Stimulated activated effector memory CD8-positive, alpha-beta T cell treated with anti-CD3 and anti-CD28 coated beads, Interleukin-12 subunit alpha, Interleukin-12 subunit beta, amount 100 ng/mL, for 72 hours (primary cell): ENCODE data around the gene SEMA6A.
"Not testable (repeated sequence)": the region's sequence is repeated elsewhere in the genome, so short reads cannot be mapped to it uniquely, and the experiment has no call there.

Experiments used
- ATAC-seq: fragments of 150-1000 bp; cut with Tn5 transposase; 2 replicates; pipeline ENCODE4 v1.10.0; 2021
- DNase-seq, 2 donors: peaks; one replicate each; pipeline ENCODE4 v3.0.0; 2021 to 2022; ENCODE audit warnings: low spot score in 2 of 2
- H3K27ac Mint-ChIP-seq: one replicate; pipeline ENCODE4 v1.8.0; 2022; ENCODE audit warnings: mild to moderate bottlenecking, mixed read lengths
- H3K36me3 Mint-ChIP-seq: one replicate; pipeline ENCODE4 v1.8.0; 2022; ENCODE audit warnings: mild to moderate bottlenecking, mixed read lengths
- H3K4me1 Mint-ChIP-seq: one replicate; pipeline ENCODE4 v1.8.0; 2022; ENCODE audit warnings: mixed read lengths
- H3K4me3 Mint-ChIP-seq: one replicate; pipeline ENCODE4 v1.8.0; 2022; ENCODE audit warnings: mild to moderate bottlenecking, mixed read lengths
- H3K9me3 Mint-ChIP-seq: one replicate; pipeline ENCODE4 v1.8.0; 2022; ENCODE audit warnings: mixed read lengths

The SEMA6A gene

DNA sequence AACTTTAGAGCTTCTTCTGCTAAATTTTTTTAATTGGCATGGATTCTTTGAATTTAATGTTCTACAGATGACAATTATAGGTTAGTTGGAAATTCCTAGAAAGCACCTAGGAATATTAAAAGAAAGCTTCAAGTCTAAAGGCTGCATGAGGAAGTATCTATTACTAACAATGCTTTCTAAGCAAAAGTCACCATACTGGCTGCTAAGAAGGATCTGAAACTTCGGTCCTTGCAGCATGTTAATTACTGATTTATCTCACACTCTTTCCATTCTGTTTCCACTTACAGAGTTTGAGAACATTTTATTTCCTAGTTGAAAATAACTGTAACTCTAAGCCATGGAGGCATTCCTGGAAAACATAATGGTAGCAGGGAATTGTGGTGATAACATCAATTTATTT is 8.4 kb downstream of the SEMA6A start:
- no peaks in the 10 kb centered on the region for H3K9me3 Mint-ChIP-seq
- no peaks in the 10 kb centered on the region for H3K4me1 Mint-ChIP-seq
- H3K36me3 Mint-ChIP-seq: no peaks in the 10 kb centered on the region
- ATAC-seq: no peak
- H3K4me3 Mint-ChIP-seq: no peak overlapping the region
- no peak overlapping the region for H3K27ac Mint-ChIP-seq
- DNase-seq: no peak

GRCh38 chr5:116564756-116565490 is 9.7 kb downstream of the SEMA6A start:
- H3K36me3 Mint-ChIP-seq: no peaks in the 10 kb centered on the region
- no peak for ATAC-seq

GRCh38 chr5:116564312-116564711 is 10.3 kb downstream of the SEMA6A start:
- H3K4me1 Mint-ChIP-seq: no peaks in the 10 kb centered on the region
- DNase-seq (no peak), ATAC-seq (no peak)
- no peak overlapping the region for H3K27ac Mint-ChIP-seq
- no peaks in the 10 kb centered on the region for H3K36me3 Mint-ChIP-seq
- H3K4me3 Mint-ChIP-seq: no peak overlapping the region
- H3K9me3 Mint-ChIP-seq: peaks cover 3% of the 10 kb centered on the region

More at GRCh38 chr5:116564756-116565490, 9.7 kb downstream of the SEMA6A start:
- Mint-ChIP-seq H3K4me3 (no peak overlapping the region), H3K4me1 (no peaks in the 10 kb centered on the region), H3K27ac (no peak overlapping the region), H3K9me3 (peaks cover 3% of the 10 kb centered on the region)
- no peak for DNase-seq

DNA sequence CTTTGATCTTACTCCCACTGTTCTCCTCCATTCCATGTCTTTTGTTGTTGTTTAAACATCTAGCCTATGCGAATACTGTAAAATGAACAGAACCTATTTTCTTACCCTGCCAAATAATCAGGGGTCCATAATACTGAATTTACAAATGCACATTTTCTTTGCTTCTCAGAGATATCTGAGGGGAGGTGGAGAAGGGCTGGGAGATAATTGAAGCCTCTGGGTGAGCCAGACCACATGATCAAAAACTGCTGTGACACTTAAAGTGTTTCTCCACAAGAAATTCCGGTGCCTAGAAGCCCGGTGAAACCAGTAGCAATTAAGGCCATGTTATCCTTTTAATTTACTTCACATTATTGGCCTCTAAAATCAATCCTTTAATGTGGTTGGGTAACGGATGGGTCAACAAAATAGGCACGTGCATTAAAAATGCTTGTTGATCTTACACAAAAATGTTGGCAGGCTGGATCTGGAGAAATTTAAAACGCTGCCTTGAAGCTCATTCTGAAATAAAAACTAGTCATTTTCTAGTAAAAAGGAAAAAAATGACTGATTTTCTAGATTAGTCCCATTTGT is 10.8 kb downstream of the SEMA6A start:
- H3K4me3 Mint-ChIP-seq: no peak overlapping the region
- H3K4me1 Mint-ChIP-seq: no peaks in the 10 kb centered on the region
- DNase-seq: no peak
- peaks cover 3% of the 10 kb centered on the region for H3K9me3 Mint-ChIP-seq
- ATAC-seq: no peak
- no peak overlapping the region for H3K27ac Mint-ChIP-seq
- no peaks in the 10 kb centered on the region for H3K36me3 Mint-ChIP-seq

GRCh38 chr5:116562669-116563068 is 12.0 kb downstream of the SEMA6A start:
- Mint-ChIP-seq H3K36me3 (no peaks in the 10 kb centered on the region), H3K27ac (no peak overlapping the region), H3K4me3 (no peak overlapping the region), H3K4me1 (no peaks in the 10 kb centered on the region), H3K9me3 (peaks cover 3% of the 10 kb centered on the region)
- DNase-seq (no peak), ATAC-seq (no peak)

DNA sequence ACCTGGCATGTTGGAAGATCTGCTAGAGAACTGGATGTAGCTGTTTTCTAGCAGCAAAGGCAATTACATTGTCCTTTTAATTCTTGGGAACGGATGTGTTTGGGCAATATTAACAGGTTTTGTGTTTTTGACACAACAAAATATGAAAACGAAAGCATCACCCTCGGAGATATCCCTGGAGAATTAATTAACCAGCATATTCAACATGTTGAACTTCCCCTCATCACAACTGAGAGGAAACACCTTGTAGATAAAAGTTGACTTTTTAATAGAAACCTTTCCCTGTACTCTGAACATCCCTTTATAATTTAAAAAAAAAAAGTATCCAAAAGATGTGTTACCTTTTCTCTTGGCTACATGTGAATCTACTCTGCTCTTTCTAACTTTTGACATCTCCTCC is 13.0 kb downstream of the SEMA6A start:
- no peak for ATAC-seq
- no peak overlapping the region for H3K4me3 Mint-ChIP-seq
- no peaks in the 10 kb centered on the region for H3K36me3 Mint-ChIP-seq

GRCh38 chr5:116559673-116560164 is 14.9 kb downstream of the SEMA6A start:
- no peaks in the 10 kb centered on the region for H3K36me3 Mint-ChIP-seq
- H3K4me1 Mint-ChIP-seq: no peaks in the 10 kb centered on the region
- no peak for ATAC-seq
- no peak overlapping the region for H3K27ac Mint-ChIP-seq
- H3K4me3 Mint-ChIP-seq: no peak overlapping the region
- peaks cover 3% of the 10 kb centered on the region for H3K9me3 Mint-ChIP-seq
- no peak for DNase-seq

More for the DNA sequence above, 13.0 kb downstream of the SEMA6A start:
- Mint-ChIP-seq H3K9me3 (peaks cover 3% of the 10 kb centered on the region), H3K4me1 (no peaks in the 10 kb centered on the region), H3K27ac (no peak overlapping the region)
- no peak for DNase-seq

DNA sequence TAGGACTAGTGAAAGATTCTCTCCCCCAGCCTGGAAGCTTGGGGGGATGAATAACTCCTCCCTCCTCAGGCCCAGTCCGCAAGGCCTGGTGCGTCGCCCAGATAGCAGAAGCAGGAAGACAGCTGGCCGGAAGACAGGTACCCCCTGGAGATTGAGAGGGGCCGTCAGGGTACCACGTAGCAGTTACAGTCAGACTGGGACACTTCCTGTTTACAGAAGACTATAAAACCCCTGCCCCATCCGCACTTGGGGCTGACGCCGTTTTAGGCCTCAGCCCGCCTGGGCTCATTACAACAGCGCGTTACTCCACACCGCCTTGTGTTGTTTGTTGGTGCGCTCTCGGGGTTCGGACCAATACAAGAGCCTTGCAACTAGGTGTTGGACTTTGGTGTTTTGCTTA is 15.4 kb downstream of the SEMA6A start:
- no peaks in the 10 kb centered on the region for H3K4me1 Mint-ChIP-seq
- H3K27ac Mint-ChIP-seq: no peak overlapping the region
- no peak overlapping the region for H3K4me3 Mint-ChIP-seq
- DNase-seq (no peak), ATAC-seq (no peak)
- H3K9me3 Mint-ChIP-seq: peaks cover 3% of the 10 kb centered on the region
- H3K36me3 Mint-ChIP-seq: no peaks in the 10 kb centered on the region

DNA sequence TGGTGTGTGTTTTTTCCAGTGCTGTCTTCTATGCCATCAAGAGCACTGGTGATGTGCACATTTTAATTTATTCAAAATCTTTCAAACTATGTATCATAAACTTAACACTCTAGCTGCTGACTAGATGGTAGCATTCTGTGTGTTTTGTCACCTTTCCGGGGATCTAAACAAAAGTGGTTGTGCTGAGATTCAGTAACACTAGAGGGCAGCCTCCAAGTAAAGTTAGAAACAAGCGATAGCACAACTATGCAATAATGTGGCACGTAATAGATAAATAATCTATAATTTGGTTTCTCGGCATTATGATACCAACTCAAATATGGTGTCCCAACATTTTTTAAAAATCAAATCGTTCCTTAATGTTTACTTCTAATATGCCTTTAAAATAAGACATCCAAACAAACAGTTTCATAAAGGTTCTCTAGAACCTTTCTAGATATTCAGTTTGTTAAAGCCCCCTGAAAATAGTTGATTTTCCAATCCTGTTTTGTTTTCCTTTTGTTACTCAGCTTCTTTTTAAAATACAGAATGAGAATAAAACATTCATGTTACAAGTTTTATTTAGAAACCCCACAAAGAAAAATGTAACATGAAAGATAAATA is 16.9 kb downstream of the SEMA6A start:
- ATAC-seq (no peak), DNase-seq (no peak)
- peaks cover 3% of the 10 kb centered on the region for H3K9me3 Mint-ChIP-seq
- no peaks in the 10 kb centered on the region for H3K4me1 Mint-ChIP-seq
- no peaks in the 10 kb centered on the region for H3K36me3 Mint-ChIP-seq
- H3K27ac Mint-ChIP-seq: no peak overlapping the region
- no peak overlapping the region for H3K4me3 Mint-ChIP-seq

DNA sequence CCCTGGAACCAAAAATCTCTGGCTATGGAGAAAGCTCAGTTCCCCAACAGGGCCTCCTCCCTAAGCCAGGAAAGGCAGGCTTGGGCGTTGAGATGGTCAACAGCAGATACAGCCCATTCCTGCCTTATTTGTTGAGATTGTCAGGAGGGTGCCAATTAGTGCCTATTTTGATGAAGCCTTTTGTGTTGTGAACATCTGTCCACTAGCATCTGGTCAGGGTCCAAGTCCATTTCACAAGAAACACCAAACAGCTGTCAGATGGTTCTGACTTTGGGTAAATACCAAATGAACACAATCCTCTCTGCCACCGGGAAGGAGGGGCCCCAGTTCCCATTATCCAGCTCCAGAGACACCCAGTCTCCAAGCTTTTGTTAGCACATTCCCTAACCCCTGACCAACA is 19.9 kb downstream of the SEMA6A start:
- H3K9me3 Mint-ChIP-seq: no peaks in the 10 kb centered on the region
- H3K4me1 Mint-ChIP-seq: no peaks in the 10 kb centered on the region
- ATAC-seq (no peak), DNase-seq (no peak)
- no peak overlapping the region for H3K27ac Mint-ChIP-seq
- H3K36me3 Mint-ChIP-seq: no peaks in the 10 kb centered on the region
- no peak overlapping the region for H3K4me3 Mint-ChIP-seq

GRCh38 chr5:116553366-116553765 is 21.3 kb downstream of the SEMA6A start:
- H3K36me3 Mint-ChIP-seq: no peaks in the 10 kb centered on the region
- ATAC-seq (no peak), DNase-seq (no peak)
- no peak overlapping the region for H3K4me3 Mint-ChIP-seq
- H3K4me1 Mint-ChIP-seq: no peaks in the 10 kb centered on the region
- no peaks in the 10 kb centered on the region for H3K9me3 Mint-ChIP-seq
- H3K27ac Mint-ChIP-seq: no peak overlapping the region

GRCh38 chr5:116550082-116550481 is 24.5 kb downstream of the SEMA6A start:
- Mint-ChIP-seq H3K4me1 (no peaks in the 10 kb centered on the region), H3K36me3 (no peaks in the 10 kb centered on the region), H3K9me3 (peaks cover 4% of the 10 kb centered on the region), H3K4me3 (no peak overlapping the region), H3K27ac (no peak overlapping the region)
- ATAC-seq (no peak), DNase-seq (no peak)

GRCh38 chr5:116546743-116547124 is 27.9 kb downstream of the SEMA6A start:
- no peak for DNase-seq
- Mint-ChIP-seq H3K4me1 (no peaks in the 10 kb centered on the region), H3K4me3 (no peak overlapping the region), H3K9me3 (peaks cover 11% of the 10 kb centered on the region), H3K27ac (no peak overlapping the region), H3K36me3 (no peaks in the 10 kb centered on the region)
- ATAC-seq: no peak

DNA sequence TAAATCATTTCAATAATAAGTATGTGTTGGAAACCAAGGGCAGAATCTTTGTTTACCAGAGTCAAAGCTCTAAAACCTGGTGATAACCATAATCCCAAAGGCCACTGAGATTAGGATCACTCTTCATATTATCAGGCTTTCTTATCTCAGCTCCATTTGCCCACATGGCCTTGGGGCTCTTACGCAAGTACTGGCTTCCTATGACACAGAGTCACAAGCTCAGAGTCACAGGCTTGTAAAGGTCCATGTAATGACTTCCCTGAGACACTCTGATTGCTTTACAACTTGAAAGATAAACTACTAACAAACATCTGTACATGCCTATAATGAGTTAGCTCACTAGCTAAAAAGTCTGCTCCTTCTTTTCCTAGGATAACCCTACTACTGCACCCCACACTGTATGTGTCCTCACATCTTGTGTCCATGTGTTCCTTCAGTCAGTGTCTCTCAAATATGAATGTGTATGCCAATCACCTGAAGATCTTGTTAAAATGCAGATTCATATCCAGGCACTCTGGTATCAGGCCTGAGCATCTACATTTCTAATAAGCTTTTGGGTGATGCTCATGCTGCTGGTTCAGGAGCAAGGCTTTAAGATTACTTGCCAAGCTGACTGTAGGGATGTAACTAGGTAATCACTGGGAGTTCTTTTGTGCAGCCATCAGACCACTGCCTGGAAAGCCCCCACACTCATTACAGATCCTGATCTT is 28.4 kb downstream of the SEMA6A start:
- no peak overlapping the region for H3K4me3 Mint-ChIP-seq
- ATAC-seq (no peak), DNase-seq (no peak)
- no peaks in the 10 kb centered on the region for H3K36me3 Mint-ChIP-seq
- no peaks in the 10 kb centered on the region for H3K4me1 Mint-ChIP-seq
- no peak overlapping the region for H3K27ac Mint-ChIP-seq
- peaks cover 11% of the 10 kb centered on the region for H3K9me3 Mint-ChIP-seq

GRCh38 chr5:116545465-116545864 is 29.2 kb downstream of the SEMA6A start:
- not testable (repeated sequence) for ATAC-seq, H3K36me3 Mint-ChIP-seq, H3K27ac Mint-ChIP-seq, H3K4me1 Mint-ChIP-seq, DNase-seq, H3K4me3 Mint-ChIP-seq
- peaks cover 11% of the 10 kb centered on the region for H3K9me3 Mint-ChIP-seq
